GM12878 (cell line): ENCODE measurements around the gene BLOC1S2.

Experiments used
- EGR1 ChIP-seq, 2 experiments: IDR thresholded peaks; 1 replicate in 1 of 2; 2 replicates in 1 of 2; pipeline ENCODE4 v1.6.1; 2011 to 2012; ENCODE audit warnings: low read depth in 2 of 2, low read length in 2 of 2, borderline replicate concordance in 1 of 2, mild to moderate bottlenecking in 1 of 2, moderate library complexity in 1 of 2
- EZH2 ChIP-seq: IDR thresholded peaks from 2 replicates; pipeline ENCODE4 v1.6.1; 2012; ENCODE audit warnings: low read depth, mild to moderate bottlenecking, control low read depth, inconsistent platforms, low read length, borderline replicate concordance; ENCODE audit not compliant: control insufficient read depth
- MAX ChIP-seq: IDR thresholded peaks from 2 replicates; pipeline ENCODE4 v1.6.1; 2012; ENCODE audit warnings: low read depth, low read length, improper control_type of control experiment
- NBN ChIP-seq: fragments of 450-650 bp; IDR thresholded peaks from 2 replicates; pipeline ENCODE4 v1.6.1; 2016
- SIX5 ChIP-seq: IDR thresholded peaks from 2 replicates; pipeline ENCODE4 v1.6.1; 2011; ENCODE audit warnings: mild to moderate bottlenecking, low read depth, low read length, moderate library complexity; ENCODE audit not compliant: severe bottlenecking
- STAT1 ChIP-seq: fragments of 450-650 bp; conservative IDR thresholded peaks from 2 replicates; pipeline ENCODE4 v1.6.1; 2014; ENCODE audit warnings: antibody characterized with exemption, mild to moderate bottlenecking
- TAF1 ChIP-seq: IDR thresholded peaks from 2 replicates; pipeline ENCODE4 v1.6.1; 2011; ENCODE audit warnings: mild to moderate bottlenecking, low read depth, low read length, borderline replicate concordance
- ZNF274 ChIP-seq: IDR thresholded peaks from one replicate; pipeline ENCODE4 v1.8.0; 2011; ENCODE audit not compliant: insufficient read length, insufficient read depth
- TF ChIP-seq, protein P1 (sequence below), 3 experiments: IDR thresholded peaks in 2 of 3; conservative IDR thresholded peaks in 1 of 3; 2 replicates each; pipeline ENCODE4 v1.5.1; 2011; ENCODE audit warnings: low read depth in 3 of 3, low read length in 3 of 3, mild to moderate bottlenecking in 3 of 3, control low read depth in 2 of 3, moderate library complexity in 2 of 3, inconsistent platforms in 1 of 3, mixed read lengths in 1 of 3; ENCODE audit not compliant: control insufficient read depth in 2 of 3, insufficient read depth in 1 of 3; ENCODE audit errors: extremely low read depth in 1 of 3

- TF ChIP-seq EZH2 (no peak), ZNF274 (no peak), NBN (no peak), MAX (no peak), EGR1 (IDR thresholded peaks at IDR 0.05; ENCODE audit: borderline replicate concordance in 1 of 2, low read depth in 2 of 2, low read length in 2 of 2) (no peak), TAF1 (no peak), STAT1 (no peak), SIX5 (no peak)
- TF ChIP-seq, protein P1, sequence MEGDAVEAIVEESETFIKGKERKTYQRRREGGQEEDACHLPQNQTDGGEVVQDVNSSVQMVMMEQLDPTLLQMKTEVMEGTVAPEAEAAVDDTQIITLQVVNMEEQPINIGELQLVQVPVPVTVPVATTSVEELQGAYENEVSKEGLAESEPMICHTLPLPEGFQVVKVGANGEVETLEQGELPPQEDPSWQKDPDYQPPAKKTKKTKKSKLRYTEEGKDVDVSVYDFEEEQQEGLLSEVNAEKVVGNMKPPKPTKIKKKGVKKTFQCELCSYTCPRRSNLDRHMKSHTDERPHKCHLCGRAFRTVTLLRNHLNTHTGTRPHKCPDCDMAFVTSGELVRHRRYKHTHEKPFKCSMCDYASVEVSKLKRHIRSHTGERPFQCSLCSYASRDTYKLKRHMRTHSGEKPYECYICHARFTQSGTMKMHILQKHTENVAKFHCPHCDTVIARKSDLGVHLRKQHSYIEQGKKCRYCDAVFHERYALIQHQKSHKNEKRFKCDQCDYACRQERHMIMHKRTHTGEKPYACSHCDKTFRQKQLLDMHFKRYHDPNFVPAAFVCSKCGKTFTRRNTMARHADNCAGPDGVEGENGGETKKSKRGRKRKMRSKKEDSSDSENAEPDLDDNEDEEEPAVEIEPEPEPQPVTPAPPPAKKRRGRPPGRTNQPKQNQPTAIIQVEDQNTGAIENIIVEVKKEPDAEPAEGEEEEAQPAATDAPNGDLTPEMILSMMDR (IDR thresholded peaks at IDR 0.05 in 2 of 3, conservative IDR thresholded peaks at IDR 0.05 in 1 of 3; ENCODE audit: control insufficient read depth in 2 of 3, extremely low read depth in 1 of 3, insufficient read depth in 1 of 3, low read depth in 3 of 3, low read length in 3 of 3) = no peak
Measured at GRCh38 chr10:100282907-100283306, 3.6 kb downstream of the BLOC1S2 start.
